ENCODE data around the gene MAP4K3. TPM values are rescaled to one million over a fixed set of nuclear protein-coding genes. Genes with fewer than 3 reads are reported as not detected.
"Not testable (repeated sequence)": the region's sequence is repeated elsewhere in the genome, so short reads cannot be mapped to it uniquely, and the experiment has no call there.

Gene MAP4K3
- total RNA-seq, 1 experiment from 2014 or later, result 36.0 TPM

DNA sequence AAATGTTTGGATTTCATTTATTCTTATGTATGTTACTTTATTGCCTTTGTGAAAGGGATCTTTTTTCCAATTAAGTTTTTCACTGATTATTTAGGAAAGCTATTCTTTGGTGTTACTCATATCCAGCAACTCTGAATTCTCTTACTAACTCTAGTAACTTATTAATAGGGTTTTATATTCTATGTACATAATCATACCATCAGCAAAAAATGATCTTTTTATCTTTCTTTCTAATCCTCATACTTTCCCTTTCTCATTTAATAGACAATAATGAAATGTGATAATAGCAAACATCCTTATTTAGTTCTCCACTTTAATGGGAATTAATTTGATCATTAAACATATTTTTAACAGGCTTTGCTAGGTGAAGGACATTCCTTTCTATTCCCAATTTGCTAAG, 181.0 kb downstream of the MAP4K3 start:
- ChIA-PET CTCF (no interaction called here), POLR2A (interaction anchor here (0.6 kb wide), 1 partner anchor 12 kb away, joined by 3 read pairs; no protein-coding TSS in a partner anchor)
- TF ChIP-seq CTCF (IDR thresholded peaks at IDR 0.05; ENCODE audit: unreplicated experiment), result no peak
- no TSS peak for BruUV-seq (replicated peaks)
- Mint-ChIP-seq H3K4me3 (ENCODE audit: unreplicated experiment) (no peak overlapping the region), H3K27me3 (ENCODE audit: insufficient read depth, unreplicated experiment) (no peaks in the 10 kb centered on the region), H3K9me3 (ENCODE audit: unreplicated experiment) (no peaks in the 10 kb centered on the region), H3K4me1 (ENCODE audit: insufficient read depth, unreplicated experiment) (no peaks in the 10 kb centered on the region), H3K27ac (ENCODE audit: low read depth, unreplicated experiment) (no peak overlapping the region), H3K36me3 (ENCODE audit: insufficient read depth, unreplicated experiment) (peaks cover 76% of the 10 kb centered on the region)
- intact Hi-C loops (cut with micrococcal nuclease), result no loop called here
- DNase-seq (ENCODE audit: unreplicated experiment), result no peak

DNA sequence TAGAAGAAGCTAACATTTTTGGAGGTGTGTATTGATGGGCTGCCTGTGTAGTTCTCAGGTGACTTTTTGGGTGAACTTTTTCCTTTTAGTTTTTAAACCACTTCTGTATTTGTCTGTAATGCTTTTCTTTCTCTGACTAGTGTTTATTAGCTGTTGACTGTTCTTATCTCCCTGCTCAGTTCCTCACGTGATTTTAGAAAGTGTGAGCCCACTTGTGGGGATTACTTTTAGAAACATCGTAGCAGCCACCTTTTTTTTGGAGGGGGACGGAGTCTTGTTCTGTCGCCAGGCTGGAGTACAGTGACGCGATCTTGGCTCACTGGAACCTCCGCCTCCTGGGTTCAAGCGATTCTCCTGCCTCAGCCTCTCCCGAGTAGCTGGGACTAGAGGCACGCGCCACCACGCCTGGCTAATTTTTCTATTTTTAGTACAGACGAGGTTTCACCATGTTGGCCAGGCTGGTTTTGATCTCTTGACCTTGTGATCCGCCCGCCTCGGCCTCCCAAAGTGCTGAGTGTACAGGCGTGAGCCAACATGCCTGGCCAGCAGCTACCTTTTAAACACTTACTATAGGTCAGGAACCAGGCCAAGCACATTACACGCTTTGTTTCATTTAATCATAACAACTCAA, 184.1 kb downstream of the MAP4K3 start:
- no peaks in the 10 kb centered on the region for H3K9me3 Mint-ChIP-seq (ENCODE audit: unreplicated experiment)
- no peak overlapping the region for H3K4me3 Mint-ChIP-seq (ENCODE audit: unreplicated experiment)
- CTCF ChIA-PET, result interaction anchor here (0.9 to 2.2 kb wide), 2 partner anchors 11 to 23 kb away, joined by 3 to 8 read pairs; no protein-coding TSS in a partner anchor
- no peak overlapping the region for H3K27ac Mint-ChIP-seq (ENCODE audit: low read depth, unreplicated experiment)
- peaks cover 66% of the 10 kb centered on the region for H3K36me3 Mint-ChIP-seq (ENCODE audit: insufficient read depth, unreplicated experiment)
- POLR2A ChIA-PET, result interaction anchor here (1.3 kb wide), 1 partner anchor 18 kb away, joined by 4 read pairs; no protein-coding TSS in a partner anchor
- no peaks in the 10 kb centered on the region for H3K27me3 Mint-ChIP-seq (ENCODE audit: insufficient read depth, unreplicated experiment)
- no peak for DNase-seq (ENCODE audit: unreplicated experiment)
- TF ChIP-seq CTCF (IDR thresholded peaks at IDR 0.05; ENCODE audit: unreplicated experiment), result no peak
- intact Hi-C loops (cut with micrococcal nuclease), result no loop called here
- no peaks in the 10 kb centered on the region for H3K4me1 Mint-ChIP-seq (ENCODE audit: insufficient read depth, unreplicated experiment)
- BruUV-seq (replicated peaks), result no TSS peak

DNA sequence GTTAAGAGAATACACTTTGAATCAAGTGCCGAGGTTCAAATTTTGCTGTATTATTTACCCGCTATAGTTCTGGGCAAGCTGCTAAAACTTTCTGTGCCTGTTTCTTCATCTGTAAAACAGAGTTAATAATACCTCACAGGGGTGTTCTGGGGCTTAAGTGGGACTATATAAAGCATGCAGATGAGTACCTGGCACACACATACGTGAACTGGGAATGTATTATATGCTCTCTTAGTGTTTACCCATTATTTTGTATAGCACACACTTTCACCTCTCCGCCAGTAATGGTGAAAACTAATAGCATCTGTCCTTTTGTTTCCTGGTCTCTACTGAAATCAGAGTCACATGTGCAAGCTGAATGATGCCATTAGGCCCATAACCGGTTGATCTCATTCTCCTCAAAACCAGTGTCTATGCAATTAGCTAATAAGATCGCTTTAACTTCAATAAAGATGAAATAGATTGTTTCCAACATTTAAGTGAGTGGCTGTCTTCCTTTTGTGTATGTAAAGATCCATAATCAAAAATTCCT, 189.5 kb downstream of the MAP4K3 start:
- peaks cover 31% of the 10 kb centered on the region for H3K36me3 Mint-ChIP-seq (ENCODE audit: insufficient read depth, unreplicated experiment)
- POLR2A ChIA-PET, result interaction anchor here (0.6 to 1.6 kb wide), 2 partner anchors 12 to 184 kb away, joined by 3 to 4 read pairs; no protein-coding TSS in a partner anchor
- H3K27ac Mint-ChIP-seq (ENCODE audit: low read depth, unreplicated experiment), result no peak overlapping the region
- no peak overlapping the region for H3K4me3 Mint-ChIP-seq (ENCODE audit: unreplicated experiment)
- no peaks in the 10 kb centered on the region for H3K4me1 Mint-ChIP-seq (ENCODE audit: insufficient read depth, unreplicated experiment)
- no peak for DNase-seq (ENCODE audit: unreplicated experiment)
- H3K9me3 Mint-ChIP-seq (ENCODE audit: unreplicated experiment), result no peaks in the 10 kb centered on the region
- TF ChIP-seq CTCF (IDR thresholded peaks at IDR 0.05; ENCODE audit: unreplicated experiment), result no peak
- BruUV-seq (replicated peaks), result no TSS peak
- no peaks in the 10 kb centered on the region for H3K27me3 Mint-ChIP-seq (ENCODE audit: insufficient read depth, unreplicated experiment)
- CTCF ChIA-PET, result no interaction called here
- intact Hi-C loops (cut with micrococcal nuclease), result no loop called here

DNA sequence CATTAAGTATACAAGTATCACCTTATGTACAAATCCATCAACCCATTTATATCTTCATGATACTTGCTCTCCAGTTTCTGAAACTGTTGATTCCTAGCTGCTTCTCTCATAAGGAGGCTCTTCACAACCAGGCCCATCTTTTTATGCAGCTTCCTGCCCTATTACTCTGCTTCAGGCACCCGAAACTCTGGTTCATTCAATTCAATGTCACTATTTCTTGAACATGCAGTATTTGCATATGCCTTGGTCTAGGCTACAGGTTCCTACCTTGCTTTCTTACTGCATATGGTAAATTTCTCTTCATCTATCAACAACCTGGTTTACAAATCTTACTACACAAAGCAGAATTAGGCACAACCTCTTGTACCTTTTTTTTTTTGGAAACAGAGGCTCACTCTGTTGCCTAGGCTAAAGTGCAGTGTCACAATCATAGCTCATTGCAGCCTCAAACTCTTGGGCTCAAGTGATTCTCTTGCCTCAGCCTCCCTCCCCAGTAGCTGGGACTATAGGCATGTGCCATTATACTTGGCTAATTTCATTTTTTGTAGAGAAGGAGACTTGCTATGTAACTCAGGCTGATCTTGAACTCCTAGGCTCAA, 190.6 kb downstream of the MAP4K3 start:
- no peak overlapping the region for H3K4me3 Mint-ChIP-seq (ENCODE audit: unreplicated experiment)

GRCh38 chr2:39244963-39245625, 192.0 kb downstream of the MAP4K3 start:
- intact Hi-C loops (cut with micrococcal nuclease); H3K27ac Mint-ChIP-seq (ENCODE audit: low read depth, unreplicated experiment); CTCF ChIA-PET; H3K27me3 Mint-ChIP-seq (ENCODE audit: insufficient read depth, unreplicated experiment); H3K9me3 Mint-ChIP-seq (ENCODE audit: unreplicated experiment); H3K4me1 Mint-ChIP-seq (ENCODE audit: insufficient read depth, unreplicated experiment); BruUV-seq (replicated peaks); H3K36me3 Mint-ChIP-seq (ENCODE audit: insufficient read depth, unreplicated experiment); DNase-seq (ENCODE audit: unreplicated experiment); H3K4me3 Mint-ChIP-seq (ENCODE audit: unreplicated experiment): not testable (repeated sequence)
- POLR2A ChIA-PET, result interaction anchor here (0.7 kb wide), 1 partner anchor 135 kb away, joined by 3 read pairs; no protein-coding TSS in a partner anchor

More for the DNA sequence above, 190.6 kb downstream of the MAP4K3 start:
- no peaks in the 10 kb centered on the region for H3K9me3 Mint-ChIP-seq (ENCODE audit: unreplicated experiment)
- no peaks in the 10 kb centered on the region for H3K4me1 Mint-ChIP-seq (ENCODE audit: insufficient read depth, unreplicated experiment)
- H3K27me3 Mint-ChIP-seq (ENCODE audit: insufficient read depth, unreplicated experiment), result no peaks in the 10 kb centered on the region
- ChIA-PET POLR2A (interaction anchor here (0.6 to 1.6 kb wide), 2 partner anchors 11 to 28 kb away, joined by 3 to 4 read pairs; no protein-coding TSS in a partner anchor), CTCF (interaction anchor here (1.3 kb wide), 1 partner anchor 299 kb away, joined by 7 read pairs; no protein-coding TSS in a partner anchor)
- no peak for TF ChIP-seq CTCF (IDR thresholded peaks at IDR 0.05; ENCODE audit: unreplicated experiment)
- intact Hi-C loops (cut with micrococcal nuclease), result no loop called here
- BruUV-seq (replicated peaks), result no TSS peak
- H3K36me3 Mint-ChIP-seq (ENCODE audit: insufficient read depth, unreplicated experiment), result peaks cover 20% of the 10 kb centered on the region
- no peak overlapping the region for H3K27ac Mint-ChIP-seq (ENCODE audit: low read depth, unreplicated experiment)
- no peak for DNase-seq (ENCODE audit: unreplicated experiment)

All from MCF 10A (cell line).